ENCODE data around the gene SEMA3F.

DNA sequence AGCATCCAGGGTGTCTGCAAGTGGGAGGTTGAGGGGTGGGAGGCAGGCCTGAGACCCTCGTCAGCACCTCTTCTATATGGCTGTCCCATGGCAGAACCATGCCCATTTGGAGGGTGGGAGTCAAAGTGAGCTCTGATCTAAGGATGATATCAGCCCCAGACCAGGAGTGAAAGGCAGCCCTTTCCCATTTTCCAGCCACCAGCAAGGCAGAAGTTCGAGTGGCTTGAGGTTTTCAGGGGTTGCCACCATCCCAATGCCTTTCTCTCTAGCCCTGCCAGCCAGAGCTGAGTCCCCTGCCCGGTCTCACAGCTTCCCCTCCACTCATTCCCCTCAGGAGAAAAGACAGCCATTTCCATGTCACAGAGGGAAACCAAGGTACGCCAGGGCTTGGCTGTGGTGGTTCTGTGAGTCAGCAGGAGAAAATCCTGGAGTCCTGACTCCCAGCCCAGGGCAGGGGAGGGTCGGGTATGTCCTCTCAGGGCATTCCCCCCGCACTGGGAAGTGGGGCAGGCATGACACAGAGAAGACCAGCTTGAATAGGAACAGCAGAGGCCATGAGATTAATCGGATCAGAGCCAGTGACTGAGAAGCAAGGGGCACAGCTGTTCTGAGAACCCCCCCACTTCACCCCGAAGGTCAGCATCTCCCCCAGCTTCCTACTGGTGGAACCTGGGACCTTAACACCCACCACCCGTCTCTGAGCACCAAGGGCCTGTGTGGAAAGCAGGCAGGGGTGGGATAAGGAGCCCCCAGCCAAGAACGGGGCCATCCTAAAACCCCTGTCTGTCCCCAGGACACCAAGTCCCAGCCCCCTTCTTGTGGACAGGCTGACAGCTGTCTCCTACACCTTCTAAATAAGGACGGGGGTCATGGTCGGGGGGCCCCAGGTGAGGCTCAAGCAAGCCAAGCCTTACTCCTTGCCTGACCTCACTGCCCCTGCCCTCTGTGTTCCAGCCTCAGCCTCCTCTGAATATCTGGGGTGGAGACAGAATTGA is 49.0 kb downstream of the SEMA3F start:
- TF ChIP-seq CTCF (IDR thresholded peaks at IDR 0.05) (no peak), POLR2A (IDR thresholded peaks at IDR 0.05; ENCODE audit: low read depth) (no peak)
